H1 (cell line): Measurements from ENCODE around the gene CDH20. TPM values are rescaled to one million over a fixed set of nuclear protein-coding genes. Genes with fewer than 3 reads are reported as not detected.

Source experiments
- CTCF ChIA-PET: fragments of 300-600 bp; sonication (Branson Sonifier 250); formaldehyde crosslinking; loops from one replicate; lab custom pipeline; 2021; ENCODE audit not compliant: partially characterized antibody; lab: Charles Lee
- POLR2A ChIA-PET: fragments of 300-600 bp; sonication (Branson Sonifier 250); formaldehyde crosslinking; loops from one replicate; lab custom pipeline; 2021; ENCODE audit warnings: inconsistent platforms; ENCODE audit not compliant: partially characterized antibody; lab: Charles Lee
- DNase-seq, 2 experiments: peaks; one replicate each; pipeline versions ENCODE4 v3.0.0 to v3.0.0-alpha.2; 2010 to 2022; ENCODE audit warnings: low spot score in 2 of 2, low read depth in 1 of 2, mixed read lengths in 1 of 2
- FAIRE-seq: peaks from 2 replicates; lab custom pipeline; 2011; peaks lifted over from hg19 to GRCh38; lab: Jason Lieb, UNC
- H2AFZ ChIP-seq: 2 replicates; pipeline ENCODE4 v1.8.1; 2012; ENCODE audit warnings: low read length, inconsistent platforms
- H2AK5ac ChIP-seq: 2 replicates; pipeline ENCODE4 v1.6.1; 2013; ENCODE audit warnings: low read depth, low read length
- H2BK120ac ChIP-seq: replicated peaks from 2 replicates; pipeline ENCODE3; 2013; ENCODE audit warnings: low read depth, low read length, inconsistent platforms
- H2BK12ac ChIP-seq: 2 replicates; pipeline ENCODE4 v1.6.1; 2013; ENCODE audit warnings: low read depth, low read length
- H2BK15ac ChIP-seq: 2 replicates; pipeline ENCODE4 v1.6.1; 2013; ENCODE audit warnings: low read length
- H2BK20ac ChIP-seq: 2 replicates; pipeline ENCODE4 v1.6.1; 2013; ENCODE audit warnings: low read length
- H2BK5ac ChIP-seq: 2 replicates; pipeline ENCODE4 v1.6.1; 2013; ENCODE audit warnings: low read depth, low read length
- H3K14ac ChIP-seq: 2 replicates; pipeline ENCODE4 v1.6.1; 2013; ENCODE audit warnings: inconsistent platforms; ENCODE audit not compliant: insufficient read length
- H3K18ac ChIP-seq: 2 replicates; pipeline ENCODE4 v1.6.1; 2013; ENCODE audit warnings: low read length; ENCODE audit errors: extremely low read depth
- H3K23ac ChIP-seq: 2 replicates; pipeline ENCODE4 v1.6.1; 2013; ENCODE audit warnings: inconsistent platforms; ENCODE audit not compliant: insufficient read length
- H3K23me2 ChIP-seq: 2 replicates; pipeline ENCODE4 v1.6.1; 2013; ENCODE audit warnings: low read depth, low read length
- H3K27ac ChIP-seq: 2 replicates; pipeline ENCODE4 v1.6.1; 2011; ENCODE audit warnings: low read depth, low read length, inconsistent platforms
- H3K27me3 ChIP-seq, 4 experiments: replicated peaks in 1 of 4; 1 replicate in 1 of 4; 2 replicates in 3 of 4; pipeline versions ENCODE4 v1.6.1 to v1.8.1; 2011 to 2013; ENCODE audit warnings: low read length in 3 of 4, mild to moderate bottlenecking in 3 of 4, inconsistent platforms in 2 of 4, mixed read lengths in 2 of 4, moderate library complexity in 1 of 4; ENCODE audit not compliant: control insufficient read depth in 3 of 4, insufficient read depth in 3 of 4; ENCODE audit errors: extremely low read depth in 1 of 4
- H3K36me3 ChIP-seq, 4 experiments: 2 replicates each; pipeline versions ENCODE4 v1.6.1 to v1.8.1; 2011 to 2013; ENCODE audit warnings: mild to moderate bottlenecking in 4 of 4, low read length in 3 of 4, moderate library complexity in 2 of 4, control low read depth in 1 of 4, inconsistent platforms in 1 of 4; ENCODE audit not compliant: insufficient read depth in 4 of 4, control insufficient read depth in 2 of 4
- H3K4ac ChIP-seq: replicated peaks from 2 replicates; pipeline ENCODE3; 2013; ENCODE audit warnings: low read length, low read depth, mixed read lengths, inconsistent platforms; ENCODE audit not compliant: insufficient read length
- H3K4me1 ChIP-seq, 4 experiments: replicated peaks in 1 of 4; 1 replicate in 1 of 4; 2 replicates in 3 of 4; pipeline versions ENCODE4 v1.6.1 to v1.8.1; 2011 to 2013; ENCODE audit warnings: low read length in 3 of 4, inconsistent platforms in 2 of 4, mixed read lengths in 1 of 4; ENCODE audit not compliant: insufficient read depth in 4 of 4, control insufficient read depth in 3 of 4
- H3K4me2 ChIP-seq, 2 experiments: 2 replicates each; pipeline versions ENCODE4 v1.6.1 to v1.8.1; 2011 to 2013; ENCODE audit warnings: low read depth in 2 of 2, low read length in 2 of 2, control low read depth in 1 of 2, inconsistent platforms in 1 of 2, mild to moderate bottlenecking in 1 of 2; ENCODE audit not compliant: insufficient read depth in 1 of 2
- H3K4me3 ChIP-seq, 4 experiments: fragments of 200-600, 300-600 bp in 1 of 4; sonication (generic), shearing (Covaris generic), sonication (Bioruptor Twin) in 1 of 4; 2 replicates each; pipeline versions ENCODE4 v1.5.1 to v1.8.1; 2011 to 2016; ENCODE audit warnings: low read length in 4 of 4, low read depth in 3 of 4, control low read depth in 2 of 4, inconsistent platforms in 2 of 4, mild to moderate bottlenecking in 2 of 4, mixed read lengths in 1 of 4, moderate library complexity in 1 of 4; ENCODE audit not compliant: insufficient read depth in 2 of 4; ENCODE audit errors: extremely low read depth in 1 of 4
- H3K56ac ChIP-seq: replicated peaks from 2 replicates; pipeline ENCODE3; 2013; ENCODE audit warnings: low read depth, mild to moderate bottlenecking, mixed read lengths, low read length, inconsistent platforms; ENCODE audit not compliant: insufficient read length
- H3K79me1 ChIP-seq: 2 replicates; pipeline ENCODE4 v1.6.1; 2013; ENCODE audit warnings: low read depth, low read length, control low read depth
- H3K79me2 ChIP-seq, 2 experiments: 2 replicates each; pipeline versions ENCODE4 v1.6.1 to v1.8.1; 2012 to 2013; ENCODE audit warnings: low read length in 2 of 2, mild to moderate bottlenecking in 2 of 2, inconsistent platforms in 1 of 2; ENCODE audit not compliant: insufficient read depth in 2 of 2, control insufficient read depth in 1 of 2
- H3K9ac ChIP-seq, 4 experiments: replicated peaks in 1 of 4; 1 replicate in 1 of 4; 2 replicates in 3 of 4; pipeline versions ENCODE4 v1.6.1 to v1.8.1; 2011 to 2013; ENCODE audit warnings: low read depth in 3 of 4, low read length in 3 of 4, control low read depth in 2 of 4, mild to moderate bottlenecking in 2 of 4, moderate library complexity in 2 of 4, inconsistent platforms in 1 of 4; ENCODE audit errors: extremely low read depth in 1 of 4
- H3K9me3 ChIP-seq, 2 experiments: 2 replicates each; pipeline versions ENCODE4 v1.6.1 to v1.8.1; 2012 to 2013; ENCODE audit warnings: mild to moderate bottlenecking in 2 of 2, moderate library complexity in 2 of 2, control low read depth in 1 of 2, inconsistent platforms in 1 of 2, low read depth in 1 of 2, low read length in 1 of 2, mixed read lengths in 1 of 2; ENCODE audit not compliant: insufficient read depth in 2 of 2
- H4K20me1 ChIP-seq, 2 experiments: replicated peaks in 1 of 2; 2 replicates each; pipeline versions ENCODE3 to v1.8.1; 2011 to 2013; ENCODE audit warnings: inconsistent platforms in 2 of 2, low read length in 2 of 2, mild to moderate bottlenecking in 1 of 2; ENCODE audit not compliant: insufficient read depth in 2 of 2, control insufficient read depth in 1 of 2
- H4K5ac ChIP-seq: 2 replicates; pipeline ENCODE4 v1.6.1; 2013; ENCODE audit warnings: low read length, low read depth, mixed read lengths, inconsistent platforms; ENCODE audit not compliant: insufficient read length
- H4K8ac ChIP-seq: 2 replicates; pipeline ENCODE4 v1.8.0; 2013; ENCODE audit warnings: mild to moderate bottlenecking, moderate library complexity, low read length, inconsistent platforms; ENCODE audit not compliant: insufficient read depth; ENCODE audit errors: extremely low read depth
- H4K91ac ChIP-seq: replicated peaks from 2 replicates; pipeline ENCODE3; 2013; ENCODE audit warnings: low read length, mixed read lengths, inconsistent platforms; ENCODE audit not compliant: insufficient read length
- BCL11A ChIP-seq, 2 experiments: IDR thresholded peaks; one replicate each; pipeline ENCODE4 v1.6.1; 2011; ENCODE audit warnings: low read depth in 2 of 2, low read length in 2 of 2, mild to moderate bottlenecking in 2 of 2
- NRF1 ChIP-seq: IDR thresholded peaks from 2 replicates; pipeline ENCODE4 v1.6.1; 2011; ENCODE audit warnings: mild to moderate bottlenecking, low read depth, low read length, improper control_type of control experiment
- SIN3A ChIP-seq, 2 experiments: IDR thresholded peaks in 1 of 2; conservative IDR thresholded peaks in 1 of 2; 2 replicates each; pipeline ENCODE4 v1.6.1; 2011 to 2012; ENCODE audit warnings: low read length in 2 of 2, improper control_type of control experiment in 1 of 2, low read depth in 1 of 2, mild to moderate bottlenecking in 1 of 2
- WGBS, 2 experiments: shearing (Covaris generic) in 1 of 2; methylation state at CpG; one replicate each; pipeline versions ENCODE4 v1.1.6 to v1.1.7; 2013 to 2015; ENCODE audit warnings: low lambda C conversion rate in 2 of 2, mixed read lengths in 2 of 2, inconsistent platforms in 1 of 2, low coverage in 1 of 2, missing lambda C conversion rate in 1 of 2; ENCODE audit not compliant: insufficient replicate concordance in 2 of 2, insufficient coverage in 1 of 2, insufficient read length in 1 of 2; ENCODE audit errors: extremely low coverage in 1 of 2, missing lambda C conversion rate in 1 of 2; 5-methylcytosine and 5-hydroxymethylcytosine counted together
- polyA plus RNA-seq, 7 experiments: library from polyadenylated mRNA; depleted of rRNA in 3 of 7; stranded (reverse) in 5 of 7; unstranded in 2 of 7; fragments of >200 nt in 5 of 7; fragments of 200-250 nt in 2 of 7; gene quantifications; 1 replicate in 5 of 7; 2 replicates in 1 of 7; 4 replicates in 1 of 7; pipeline versions ENCODE4 v1.2.1 to v1.2.3, GENCODE V29; 2011 to 2013; ENCODE audit warnings: missing spikeins in 2 of 7, mixed read lengths in 2 of 7
- total RNA-seq: library from RNA; stranded (reverse); fragmentation: NEBNext Ultra II Directional; extraction: Animal tissue kit (Norgen Biotek cat#: 25700); gene quantifications from 2 replicates; pipeline ENCODE4 v1.2.1, GENCODE V29; 2021

CDH20 gene
- total and polyA plus RNA-seq, 2 of the 8 experiments (the other 6 are each of a cell fraction or from before 2014, with no cell fraction given), result 0.07 to 0.12 TPM

DNA sequence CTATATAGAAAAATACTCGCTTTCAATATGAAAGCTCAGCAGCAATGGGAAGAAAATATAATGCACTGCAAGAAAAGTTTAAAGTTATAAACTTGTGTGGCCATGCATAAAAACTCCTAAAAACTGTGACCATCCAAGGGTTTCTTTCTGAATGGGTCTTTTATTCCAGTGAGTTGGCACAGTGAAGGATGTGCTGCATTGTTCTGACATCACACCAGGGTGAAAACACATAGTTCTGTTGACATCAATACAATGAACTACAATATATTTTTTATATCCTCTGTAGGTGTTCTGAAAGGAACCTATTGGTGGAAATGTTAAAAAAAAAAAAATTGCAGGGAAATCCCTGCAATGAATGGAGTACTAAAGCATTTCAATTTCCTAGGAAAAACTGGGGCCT, 80.2 kb downstream of the CDH20 start:
- Histone ChIP-seq H4K91ac (no peak overlapping the region), H3K56ac (no peak overlapping the region), H2BK20ac (no peak overlapping the region), H2BK5ac (no peak overlapping the region), H3K79me2 (no peaks in the 10 kb centered on the region), H3K9ac (no peak overlapping the region), H3K4me2 (no peak overlapping the region), H2BK120ac (no peak overlapping the region), H4K8ac (no peak overlapping the region), H3K4me1 (no peaks in the 10 kb centered on the region), H4K20me1 (no peaks in the 10 kb centered on the region), H4K5ac (no peak overlapping the region), H3K27ac (no peak overlapping the region), H3K27me3 (peaks cover 0 to 1% (median 0%) of the 10 kb centered on the region in 4 experiments; a peak in 1 of 7 replicates), H2BK12ac (no peak overlapping the region), H3K18ac (no peak overlapping the region), H3K36me3 (no peaks in the 10 kb centered on the region), H3K4me3 (no peak overlapping the region), H2AFZ (no peak overlapping the region), H3K4ac (no peak overlapping the region), H3K79me1 (no peaks in the 10 kb centered on the region), H2BK15ac (no peak overlapping the region), H2AK5ac (no peak overlapping the region), H3K9me3 (no peaks in the 10 kb centered on the region), H3K23me2 (no peaks in the 10 kb centered on the region; the same call in 1 of the 2 replicates), H3K23ac (no peak overlapping the region), H3K14ac (no peak overlapping the region)
- FAIRE-seq (no peak), DNase-seq (no peak)
- WGBS, 2 experiments, result 89% methylated on average over 1 of the region's 1 CpG; no CpG with 5 or more reads in 1 of the 2 experiments
- ChIA-PET POLR2A (no interaction called here), CTCF (no interaction called here)
- TF ChIP-seq NRF1 (no peak), SIN3A (conservative IDR thresholded peaks at IDR 0.05 in 1 of 2, IDR thresholded peaks at IDR 0.05 in 1 of 2; ENCODE audit: low read depth in 1 of 2, low read length in 2 of 2) (no peak), BCL11A (IDR thresholded peaks at IDR 0.05; ENCODE audit: low read depth in 2 of 2, low read length in 2 of 2) (no peak)
